ENCODE data around the gene WDFY2.
"Not testable (repeated sequence)": the region's sequence is repeated elsewhere in the genome, so short reads cannot be mapped to it uniquely, and the experiment has no call there.

WDFY2 gene

DNA sequence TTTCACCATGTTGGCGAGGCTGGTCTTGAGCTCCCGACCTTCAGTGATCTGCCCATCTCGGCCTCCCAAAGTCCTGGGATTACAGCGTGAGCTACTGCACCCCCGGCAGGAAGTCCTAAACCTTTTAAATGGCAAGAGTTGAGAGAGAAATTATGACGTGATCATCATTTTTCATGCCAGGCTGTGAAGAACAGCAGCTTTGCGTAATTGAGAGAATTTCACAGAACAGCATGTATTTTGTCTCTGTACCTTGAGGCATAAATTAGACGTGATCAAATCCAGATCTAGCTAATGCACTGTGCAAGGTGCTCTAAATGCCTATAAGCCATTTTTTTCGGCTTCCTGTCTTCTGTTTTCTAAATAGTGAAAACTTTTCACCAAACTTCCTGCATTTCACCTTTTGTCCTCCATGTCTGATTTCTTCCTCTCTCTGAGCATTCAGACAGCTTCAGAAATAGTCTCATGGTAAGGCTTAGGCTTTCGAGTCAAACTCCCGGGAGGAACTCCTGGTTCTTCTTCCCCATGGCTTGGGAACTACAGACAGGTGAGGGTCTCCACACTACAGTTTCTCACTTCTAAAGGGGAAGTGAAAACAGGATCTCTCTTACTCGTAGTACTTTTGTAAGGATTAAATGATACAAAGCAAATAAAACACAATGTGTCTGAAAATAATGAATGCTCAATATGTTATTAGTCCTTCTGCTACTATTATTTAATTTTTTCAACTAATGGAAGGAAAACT lies 51.0 kb downstream of the WDFY2 start:
- no peak for DNase-seq

DNA sequence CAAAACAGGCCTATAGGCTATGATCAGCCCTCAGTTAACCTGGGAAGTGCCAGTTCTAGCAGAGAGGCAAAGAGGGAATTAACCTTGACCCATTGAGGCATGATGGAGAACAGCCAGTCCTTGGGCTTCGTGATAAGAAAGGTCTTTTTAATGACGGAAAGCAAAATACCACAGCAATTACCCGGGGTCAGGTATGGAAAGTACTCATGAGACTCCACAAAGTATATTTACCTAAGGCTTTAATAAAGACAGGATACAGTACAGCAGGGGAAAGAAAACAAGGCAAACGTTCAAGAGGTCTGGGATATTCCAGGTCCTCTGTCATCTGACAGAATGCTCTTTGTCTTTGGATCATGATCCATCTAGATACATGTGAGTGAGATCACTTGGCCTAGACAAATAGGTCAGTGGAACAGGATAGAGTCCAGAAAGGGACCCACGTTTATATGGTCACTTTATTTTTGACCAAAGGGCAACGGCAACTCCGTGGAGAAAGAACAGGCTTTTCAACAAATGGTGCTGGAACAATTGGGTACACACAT lies 52.2 kb downstream of the WDFY2 start:
- DNase-seq: no peak

DNA sequence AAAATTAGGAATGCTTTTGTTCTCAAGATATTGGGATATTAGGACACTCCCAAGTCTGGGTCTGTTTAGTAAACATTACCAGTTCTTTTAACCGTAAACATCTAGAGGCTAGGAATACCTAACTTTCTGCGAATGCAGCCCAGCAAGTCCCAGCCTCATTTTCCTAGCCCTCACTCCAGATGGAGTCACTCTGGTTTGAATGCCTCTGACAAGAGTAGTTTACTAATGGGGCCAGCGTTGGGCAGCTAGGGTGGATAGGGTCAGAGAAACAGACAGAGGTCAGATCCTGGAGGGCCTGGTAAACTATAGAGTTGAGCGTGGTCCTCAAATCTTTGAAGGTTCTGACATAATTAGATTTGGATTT lies 53.6 kb downstream of the WDFY2 start:
- DNase-seq: no peak

DNA sequence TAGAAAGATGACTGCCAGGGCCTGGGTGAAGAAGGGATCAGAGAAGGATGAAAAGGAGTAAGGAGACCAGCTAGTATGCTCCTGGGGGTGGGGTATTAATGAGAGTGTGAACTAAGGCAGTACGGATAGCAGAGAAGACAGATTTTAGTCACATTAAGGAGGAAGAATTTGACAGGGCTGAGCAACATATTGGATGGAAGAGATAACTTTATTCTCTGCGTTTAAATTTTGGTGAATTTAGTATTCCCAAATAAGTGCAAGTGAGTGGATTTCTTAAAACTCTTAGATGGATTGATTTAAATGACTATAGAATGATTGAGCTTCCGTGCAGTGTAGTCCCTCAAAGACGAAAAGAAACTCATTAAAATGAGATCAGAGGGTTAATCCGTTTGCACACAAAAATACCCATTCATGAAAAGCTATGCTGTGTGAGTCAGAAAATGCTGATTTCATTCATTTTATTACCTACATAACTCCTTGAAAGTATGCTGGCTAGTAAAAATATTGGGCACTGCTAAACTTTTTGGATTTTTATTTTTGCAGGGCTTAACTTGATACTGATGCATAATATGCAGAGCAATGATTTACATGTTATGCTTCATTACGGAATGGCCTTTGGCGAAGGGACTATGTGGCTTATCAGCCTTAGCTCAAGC lies 54.1 kb downstream of the WDFY2 start:
- DNase-seq: no peak

DNA sequence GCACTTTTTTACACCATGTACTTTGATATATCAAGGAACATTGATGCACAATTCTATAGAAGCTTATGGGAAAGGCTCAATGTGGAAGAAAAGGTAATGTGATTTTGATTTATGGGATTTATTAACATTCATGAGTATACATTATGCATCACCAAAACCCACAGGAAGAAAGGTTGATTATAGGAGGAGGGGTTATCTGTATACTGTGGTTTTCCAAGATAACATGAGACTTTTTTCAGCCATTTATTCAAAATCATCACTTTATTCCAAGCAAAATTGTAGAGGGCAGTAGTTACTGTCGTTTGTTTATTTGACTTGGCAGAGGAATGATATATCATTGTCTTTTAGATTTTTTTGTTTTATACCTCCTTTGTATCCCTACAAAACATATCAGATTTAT lies 54.9 kb downstream of the WDFY2 start:
- no peak for DNase-seq

DNA sequence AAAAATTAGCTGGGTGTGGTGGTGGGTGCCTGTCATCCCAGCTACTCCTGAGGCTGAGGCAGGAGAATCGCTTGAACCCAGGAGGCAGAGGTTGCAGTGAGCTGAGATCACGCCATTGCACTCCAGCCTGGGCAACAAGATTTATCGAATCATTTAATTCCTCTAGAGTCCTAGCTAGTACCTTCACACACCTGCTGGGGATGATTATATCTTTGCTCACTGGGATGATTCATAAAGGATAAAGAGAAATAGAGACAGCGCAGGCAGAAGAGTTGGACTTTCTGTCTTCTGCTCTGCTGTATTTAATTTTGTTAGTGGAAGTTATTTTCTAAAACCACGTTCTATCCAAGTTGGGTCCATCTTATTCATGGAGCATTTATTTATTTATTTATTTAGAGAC lies 56.4 kb downstream of the WDFY2 start:
- DNase-seq: not testable (repeated sequence)

DNA sequence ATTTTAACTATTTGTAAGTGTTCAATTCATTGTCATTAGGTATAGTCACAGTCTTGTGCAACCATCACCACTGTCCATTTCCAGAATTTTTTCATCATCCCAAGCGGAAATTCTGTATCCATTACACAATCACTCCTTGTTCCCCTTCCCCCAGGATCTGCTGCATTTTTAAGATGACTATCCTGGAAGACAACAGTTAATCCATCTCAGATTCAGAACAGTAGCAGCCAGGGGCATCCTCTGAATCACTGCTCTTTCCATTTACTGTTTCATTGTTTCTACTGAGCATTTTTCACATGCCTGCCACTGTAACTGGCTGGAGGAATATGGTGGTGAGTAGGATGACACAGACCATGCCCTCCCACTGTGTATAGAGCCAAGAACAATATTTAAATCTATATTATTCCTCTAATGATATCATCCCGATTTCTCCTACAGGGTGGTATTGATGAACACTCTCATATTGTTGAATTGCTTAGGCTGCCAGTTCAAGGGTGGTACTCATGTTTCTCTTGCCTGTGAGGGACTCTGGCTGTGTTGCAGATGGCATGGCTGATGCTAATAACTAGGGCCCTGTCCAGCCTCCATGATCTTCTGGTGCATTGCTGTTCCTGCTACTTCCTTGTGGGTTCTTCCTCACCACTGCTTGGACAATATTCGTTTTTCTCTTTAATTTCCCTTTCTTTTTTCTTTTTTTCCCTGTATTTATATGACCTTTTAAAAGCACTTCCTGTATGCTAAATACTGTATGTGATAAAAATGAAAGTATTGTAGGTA lies 59.0 kb downstream of the WDFY2 start:
- no peak for DNase-seq

DNA sequence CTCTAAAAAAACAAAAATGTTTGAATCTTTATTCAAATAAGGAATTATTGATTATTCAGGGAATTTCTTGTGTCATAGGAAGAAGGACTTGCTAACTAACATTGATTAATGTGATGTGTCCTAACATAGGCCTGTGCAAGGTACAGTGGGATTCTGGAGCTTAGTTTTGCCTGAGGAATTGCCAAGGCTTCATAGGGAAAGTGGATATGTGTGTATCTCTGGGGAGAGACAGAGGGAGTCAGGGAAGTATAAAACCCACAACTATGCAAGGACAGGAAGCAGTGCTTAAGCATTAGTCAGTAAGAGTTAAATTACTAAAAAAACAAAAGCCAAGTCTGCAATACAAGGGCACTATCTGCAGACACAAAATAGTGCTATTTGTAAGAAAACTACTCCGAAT lies 59.6 kb downstream of the WDFY2 start:
- DNase-seq: no peak

DNA sequence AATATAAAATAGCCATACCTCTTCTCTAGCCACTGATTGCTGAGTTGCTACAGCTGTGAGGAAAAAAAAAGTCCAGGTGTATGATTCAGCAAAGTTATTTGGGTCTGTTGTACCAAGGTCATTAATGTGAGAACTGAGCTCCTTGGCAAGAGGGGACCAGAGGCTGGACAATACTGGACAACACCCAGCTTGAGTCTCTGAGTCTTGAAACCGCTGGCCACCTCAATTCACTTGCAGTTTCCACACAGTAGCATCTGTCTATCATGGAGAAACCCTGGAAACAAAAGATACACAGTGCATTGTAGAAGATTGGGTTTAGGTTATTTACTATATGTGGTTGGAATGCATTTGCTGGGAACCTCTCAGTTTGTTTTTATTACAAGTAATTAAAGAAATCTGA lies 60.4 kb downstream of the WDFY2 start:
- DNase-seq: no peak

DNA sequence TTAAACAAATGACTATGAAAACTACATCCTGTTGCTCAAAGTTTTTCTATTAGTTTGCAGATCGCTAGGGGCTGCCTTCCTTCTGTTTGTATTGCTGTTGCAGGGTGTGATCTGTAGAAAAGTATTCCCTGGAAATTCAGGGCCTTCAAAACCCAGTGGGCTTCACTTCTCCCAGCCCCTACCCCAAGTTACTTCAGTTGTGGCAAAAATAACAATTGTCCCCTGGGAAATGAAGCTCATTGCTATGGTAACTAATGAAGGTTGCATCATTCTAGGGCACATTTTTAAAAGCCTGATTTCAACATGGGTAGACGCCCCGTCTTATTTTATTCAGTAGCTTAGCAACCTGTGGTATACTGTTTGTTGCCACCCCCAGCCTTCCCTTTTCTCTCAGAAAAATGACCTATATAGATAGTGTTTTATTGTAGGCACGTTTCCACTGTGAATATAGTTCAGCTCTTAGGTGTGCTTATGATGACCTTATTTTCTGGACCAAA lies 60.9 kb downstream of the WDFY2 start:
- DNase-seq: no peak

DNA sequence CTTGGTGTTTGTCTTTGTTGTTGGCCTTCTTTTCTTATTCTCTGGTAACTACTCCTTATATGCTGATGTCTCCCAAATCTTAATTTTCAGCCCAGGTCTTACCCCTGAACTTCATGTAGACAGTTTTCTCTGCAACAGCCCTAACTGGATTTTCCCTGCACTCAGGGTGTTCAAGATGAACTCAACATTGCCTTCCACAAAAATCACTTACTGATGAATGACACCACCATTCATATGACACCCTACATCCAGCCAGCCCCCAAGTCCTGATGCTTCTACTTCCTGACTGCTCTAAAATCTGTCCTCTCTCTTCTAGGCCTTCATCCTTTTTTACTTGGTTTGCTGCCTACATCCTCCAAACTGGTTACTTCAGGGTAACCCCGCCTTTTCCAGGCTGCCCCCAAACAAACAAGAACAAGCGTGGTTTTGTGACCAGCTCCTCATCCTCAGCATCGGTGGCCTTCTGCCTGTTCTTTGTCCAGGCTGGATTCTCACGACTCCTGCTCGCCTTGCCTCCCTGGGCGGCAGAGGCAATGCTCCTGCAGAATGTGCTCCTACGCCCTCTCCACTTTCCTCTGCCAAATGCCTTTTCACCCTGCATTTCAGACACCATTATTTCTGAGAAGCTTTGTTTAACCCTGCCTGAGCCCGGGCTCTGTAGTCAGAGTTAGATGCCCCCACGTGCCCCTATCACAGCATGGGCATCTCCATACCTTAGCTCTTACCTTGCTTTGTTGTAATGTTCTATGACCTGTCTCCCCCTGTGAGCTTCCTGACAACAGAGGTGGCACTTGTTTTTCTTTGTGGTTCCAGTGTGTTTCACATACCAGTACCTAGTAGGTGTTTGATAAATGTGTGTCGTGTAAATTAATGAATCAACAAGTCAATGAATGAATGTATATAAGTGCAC lies 61.8 kb downstream of the WDFY2 start:
- no peak for DNase-seq

DNA sequence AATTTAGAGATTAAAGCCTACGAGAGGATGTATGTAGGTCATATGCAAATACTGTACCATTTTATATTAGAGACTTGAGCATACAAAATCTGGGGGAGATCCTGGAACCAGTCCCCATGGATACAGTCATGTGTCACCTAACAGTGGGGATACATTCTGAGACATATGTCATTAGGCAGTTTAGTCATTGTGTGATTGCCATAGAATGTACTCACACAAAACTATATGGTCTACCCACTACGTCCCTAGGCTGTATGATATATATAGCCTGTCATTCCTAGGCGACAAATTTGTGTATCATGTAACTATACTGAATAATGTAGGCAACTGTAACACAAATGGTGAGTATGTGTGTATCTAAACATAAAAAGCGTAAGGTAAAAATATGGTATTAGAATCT lies 62.8 kb downstream of the WDFY2 start:
- DNase-seq: no peak

DNA sequence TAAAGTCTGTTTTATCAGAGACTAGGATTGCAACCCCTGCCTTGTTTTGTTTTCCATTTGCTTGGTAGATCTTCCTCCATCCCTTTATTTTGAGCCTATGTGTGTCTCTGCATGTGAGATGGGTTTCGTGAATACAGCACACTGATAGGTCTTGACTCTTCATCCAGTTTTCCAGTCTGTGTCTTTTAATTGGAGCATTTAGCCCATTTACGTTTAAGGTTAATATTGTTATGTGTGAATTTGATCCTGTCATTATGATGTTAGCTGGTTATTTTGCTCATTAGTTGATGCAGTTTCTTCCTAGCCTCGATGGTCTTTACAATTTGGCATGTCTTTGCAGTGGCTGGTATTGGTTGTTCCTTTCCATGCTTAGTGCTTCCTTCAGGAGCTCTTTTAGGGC lies 67.9 kb downstream of the WDFY2 start:
- DNase-seq: not testable (repeated sequence)

DNA sequence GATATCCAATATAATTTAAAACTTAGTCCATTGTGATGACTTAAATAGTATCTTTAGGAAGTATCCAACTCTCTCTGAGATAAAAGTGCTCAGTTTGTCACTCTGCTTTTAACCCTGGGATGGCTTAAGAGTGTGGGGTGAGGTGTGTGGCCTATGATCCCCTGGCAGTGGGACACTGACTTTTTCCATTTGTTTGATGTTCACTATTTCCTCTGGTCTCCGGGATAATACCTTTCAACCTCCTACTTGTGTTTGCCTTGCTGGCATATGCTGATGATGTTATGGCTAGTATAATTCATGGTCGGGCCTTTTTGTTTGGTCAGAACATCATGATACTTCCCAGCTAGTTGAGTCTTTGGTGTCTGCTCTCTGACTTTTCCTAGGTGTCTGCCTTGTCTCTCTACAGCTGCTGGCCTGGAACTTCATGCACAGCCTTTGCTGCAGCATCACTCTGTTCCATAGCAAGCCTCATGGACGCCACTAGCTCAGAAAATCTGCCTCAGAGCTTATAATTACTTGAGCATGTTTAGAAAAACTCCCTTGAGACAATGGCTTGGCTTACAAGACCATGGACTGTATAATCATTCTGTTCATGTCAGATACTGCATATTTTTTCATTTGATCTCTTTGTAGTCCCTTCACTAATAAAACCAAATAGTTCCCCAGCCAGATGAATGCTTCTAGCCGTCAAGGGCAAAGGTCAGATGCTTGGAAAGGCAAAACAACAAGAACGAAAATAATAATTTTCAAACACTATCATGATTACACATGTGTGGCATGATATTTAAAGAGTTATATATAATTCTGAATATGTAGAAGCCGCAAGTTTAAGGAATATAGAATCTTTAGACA lies 75.2 kb downstream of the WDFY2 start:
- DNase-seq: no peak

DNA sequence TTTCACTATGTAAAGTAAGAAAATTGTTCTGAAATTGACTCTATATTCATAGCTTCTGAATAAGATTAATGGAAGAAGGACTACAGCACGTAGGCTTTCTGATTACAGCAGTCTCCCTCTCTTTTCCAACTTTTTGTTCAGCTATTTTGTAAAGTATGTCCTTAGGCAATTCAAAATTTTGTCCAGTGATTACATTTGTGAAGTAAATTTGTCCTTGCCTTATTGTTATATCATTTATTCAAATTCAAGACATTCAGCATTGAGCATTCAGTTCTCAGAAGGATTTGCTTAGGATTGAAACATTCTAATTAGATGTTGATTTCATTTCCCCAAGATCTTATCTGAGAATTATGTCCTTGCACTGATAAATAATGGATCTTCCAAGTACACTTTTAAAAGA lies 76.6 kb downstream of the WDFY2 start:
- DNase-seq: no peak

DNA sequence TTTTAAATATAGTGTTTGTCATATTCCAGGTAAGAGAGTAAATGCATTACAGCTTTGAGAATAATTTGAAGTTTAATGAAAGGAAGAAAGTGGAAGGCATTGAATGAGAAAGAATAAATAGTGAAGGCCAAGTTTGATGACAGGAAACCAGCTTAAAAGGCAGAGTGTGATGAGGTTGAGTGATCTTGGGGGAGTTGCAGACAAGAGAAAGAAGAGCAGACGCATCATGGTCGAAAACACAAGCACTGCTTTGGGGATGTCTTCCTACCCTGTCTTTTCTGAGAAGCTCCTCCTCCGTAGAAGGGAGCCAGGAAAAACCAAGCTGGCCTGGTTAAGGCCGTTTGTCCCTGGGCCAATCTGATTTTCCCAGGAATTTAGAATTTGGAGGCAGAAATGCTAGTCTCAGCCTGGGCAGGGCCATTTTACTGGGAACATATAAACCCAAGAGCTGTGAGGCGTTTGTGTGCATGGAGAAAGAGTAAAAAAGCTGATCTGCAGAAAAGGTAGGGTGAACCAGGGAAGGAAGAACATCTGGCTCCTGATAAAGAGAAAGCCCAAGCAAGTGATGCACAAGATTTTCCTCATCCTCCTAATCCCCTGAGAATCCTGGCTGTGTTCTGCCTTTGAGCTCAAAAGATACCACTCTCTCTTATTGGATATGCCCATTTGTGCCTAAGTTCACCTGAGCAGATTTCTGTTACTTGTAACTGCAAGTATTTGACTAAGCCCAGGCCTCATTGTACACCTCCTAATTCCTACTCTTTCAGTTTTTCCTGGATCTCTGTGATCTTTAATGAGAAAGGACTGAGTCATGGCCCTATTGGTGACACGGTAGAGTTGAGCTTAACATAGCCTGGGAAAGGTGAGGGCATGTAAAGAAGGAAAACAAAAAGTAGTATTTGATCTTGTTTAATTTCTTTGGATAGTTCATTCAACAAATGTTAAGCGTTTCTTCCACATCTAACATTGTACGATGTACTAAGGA lies 80.0 kb downstream of the WDFY2 start:
- no peak for DNase-seq

DNA sequence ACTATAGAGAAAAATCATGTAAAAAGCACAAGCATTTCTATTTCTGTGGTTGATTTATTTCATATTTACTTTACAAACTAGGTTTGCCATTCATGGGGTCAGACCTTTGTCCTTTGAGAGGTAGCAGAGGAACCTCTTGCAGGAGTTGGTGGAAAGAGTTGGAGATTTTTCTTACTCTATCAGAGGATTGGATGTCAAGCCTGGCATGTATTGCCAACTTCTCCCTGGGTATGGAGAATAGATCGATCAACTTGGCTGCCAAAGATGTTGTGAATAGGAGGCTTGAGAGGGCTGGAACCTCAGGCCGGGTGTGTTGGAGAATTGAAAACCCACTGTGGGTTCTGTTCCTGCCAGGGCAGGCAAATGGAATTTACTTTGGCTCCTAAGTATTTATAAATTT lies 81.2 kb downstream of the WDFY2 start:
- no peak for DNase-seq

DNA sequence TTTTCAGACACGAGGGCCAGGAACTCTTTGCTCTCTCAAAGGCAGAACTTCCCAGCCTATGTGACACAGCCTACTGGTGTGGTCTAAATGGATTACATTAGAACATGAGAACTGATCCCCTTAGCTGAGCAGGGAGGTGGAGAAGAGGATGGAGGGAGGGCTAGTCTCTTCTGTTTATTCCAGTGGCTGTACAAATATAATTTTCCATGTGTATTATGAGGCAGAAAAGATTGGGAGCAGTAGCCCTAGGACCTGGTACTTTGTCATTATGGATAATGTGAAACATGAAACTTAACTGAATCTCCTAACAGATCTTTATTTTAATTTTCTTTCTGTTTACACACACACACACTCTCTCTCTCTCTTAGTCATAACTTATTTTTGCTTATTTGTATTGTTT lies 82.1 kb downstream of the WDFY2 start:
- no peak for DNase-seq

DNA sequence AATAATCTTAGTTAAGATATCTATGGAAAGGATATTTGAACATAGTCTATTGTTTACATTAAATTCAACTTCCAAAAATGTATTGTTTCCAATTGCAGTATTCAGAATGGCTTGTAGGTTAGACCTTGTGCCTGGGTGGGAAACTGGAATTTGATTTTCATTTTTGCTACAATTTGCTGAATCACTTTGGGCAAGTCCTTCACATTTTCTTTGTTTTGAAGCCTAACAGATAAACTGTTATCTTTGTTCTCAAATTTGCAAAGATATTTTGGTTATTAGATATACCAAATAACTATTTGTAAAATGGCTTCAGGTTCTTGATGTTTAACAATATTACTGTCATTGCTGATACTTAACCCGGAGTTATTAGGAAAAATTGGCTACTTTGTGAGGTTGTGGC lies 82.6 kb downstream of the WDFY2 start:
- no peak for DNase-seq

DNA sequence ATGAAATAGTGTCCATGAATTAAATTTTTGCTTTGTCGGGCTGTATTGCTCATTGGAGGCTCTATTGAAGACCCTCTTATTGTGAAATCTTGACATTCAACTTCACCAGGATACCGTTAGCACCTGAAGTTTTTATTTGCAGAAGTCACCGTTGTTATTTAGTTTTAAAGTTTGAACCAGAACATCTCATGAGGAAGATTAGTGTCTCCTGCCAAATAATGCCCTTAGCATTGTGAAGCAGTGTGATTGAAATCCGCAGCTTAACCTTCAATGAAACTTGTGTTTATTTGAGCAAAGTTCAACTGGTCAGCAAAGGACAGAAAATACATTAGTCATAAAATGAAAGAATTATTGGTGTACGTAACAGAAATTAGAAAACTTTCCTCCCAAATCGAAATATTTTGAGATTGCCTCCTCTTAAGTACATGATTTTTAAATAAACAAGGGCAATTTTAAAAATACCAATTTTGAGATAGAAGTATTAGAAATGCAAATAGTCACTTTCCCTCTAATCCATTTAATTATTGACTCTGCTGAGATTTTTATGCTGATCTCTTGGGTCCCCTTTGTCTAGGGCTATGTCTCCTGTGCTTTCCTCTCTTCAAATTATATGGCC lies 84.4 kb downstream of the WDFY2 start:
- DNase-seq: no peak

All from femur (tissue), 1 donor.